ENCODE data around the gene BEX4. TPM values are rescaled to one million over a fixed set of nuclear protein-coding genes. Genes with fewer than 3 reads are reported as not detected.
"Not testable (repeated sequence)": the region's sequence is repeated elsewhere in the genome, so short reads cannot be mapped to it uniquely, and the experiment has no call there.

BEX4 gene
- total and polyA plus RNA-seq, 2 donors, result 39.0 to 105 TPM

- Histone ChIP-seq H3K36me3 (ENCODE audit: control insufficient read depth in 2 of 2, insufficient read depth in 2 of 2, low read length in 1 of 2) (no peaks in the 10 kb centered on the region), H3K9me3 (ENCODE audit: control insufficient read depth in 2 of 2, insufficient read depth in 1 of 2, low read length in 1 of 2) (no peaks in the 10 kb centered on the region), H3K27me3 (ENCODE audit: control insufficient read depth in 2 of 2, insufficient read depth in 1 of 2, low read length in 1 of 2) (no peaks in the 10 kb centered on the region), H3K4me1 (ENCODE audit: control insufficient read depth in 2 of 2, insufficient read depth in 2 of 2, low read length in 2 of 2) (no peaks in the 10 kb centered on the region), H3K4me3 (ENCODE audit: low read length in 2 of 2) (no peak overlapping the region), H3K27ac (ENCODE audit: low read depth in 1 of 2, low read length in 1 of 2) (no peak overlapping the region)
- WGBS, result 79% methylated on average over 1 of the region's 1 CpG
- DNase-seq (ENCODE audit: low read depth in 6 of 9, low spot score in 9 of 9), result no peak
These were observed 26.9 kb upstream of the BEX4 start for GRCh38 chrX:103187953-103188475.

- no peaks in the 10 kb centered on the region for H3K27me3 ChIP-seq (ENCODE audit: control insufficient read depth in 2 of 2, insufficient read depth in 1 of 2, low read length in 1 of 2)
- no peak overlapping the region for H3K27ac ChIP-seq (ENCODE audit: low read depth in 1 of 2, low read length in 1 of 2)
- no peaks in the 10 kb centered on the region for H3K4me1 ChIP-seq (ENCODE audit: control insufficient read depth in 2 of 2, insufficient read depth in 2 of 2, low read length in 2 of 2)
- H3K4me3 ChIP-seq (ENCODE audit: low read length in 2 of 2), result no peak overlapping the region
- no peaks in the 10 kb centered on the region for H3K9me3 ChIP-seq (ENCODE audit: control insufficient read depth in 2 of 2, insufficient read depth in 1 of 2, low read length in 1 of 2)
- no peak for DNase-seq (ENCODE audit: low read depth in 6 of 9, low spot score in 9 of 9)
- no peaks in the 10 kb centered on the region for H3K36me3 ChIP-seq (ENCODE audit: control insufficient read depth in 2 of 2, insufficient read depth in 2 of 2, low read length in 1 of 2)
- WGBS, result 91% methylated on average over 2 of the region's 2 CpGs
These were observed 17.1 kb upstream of the BEX4 start for GRCh38 chrX:103197721-103198306.

GRCh38 chrX:103198668-103199067 is 16.2 kb upstream of the BEX4 start:
- not testable (repeated sequence) for H3K4me1 ChIP-seq (ENCODE audit: control insufficient read depth in 2 of 2, insufficient read depth in 2 of 2, low read length in 2 of 2); DNase-seq (ENCODE audit: low read depth in 6 of 9, low spot score in 9 of 9); H3K27ac ChIP-seq (ENCODE audit: low read depth in 1 of 2, low read length in 1 of 2); H3K36me3 ChIP-seq (ENCODE audit: control insufficient read depth in 2 of 2, insufficient read depth in 2 of 2, low read length in 1 of 2); H3K27me3 ChIP-seq (ENCODE audit: control insufficient read depth in 2 of 2, insufficient read depth in 1 of 2, low read length in 1 of 2); H3K9me3 ChIP-seq (ENCODE audit: control insufficient read depth in 2 of 2, insufficient read depth in 1 of 2, low read length in 1 of 2); H3K4me3 ChIP-seq (ENCODE audit: low read length in 2 of 2)
- WGBS, result 98% methylated on average over 4 of the region's 4 CpGs

- Histone ChIP-seq H3K36me3 (ENCODE audit: control insufficient read depth in 2 of 2, insufficient read depth in 2 of 2, low read length in 1 of 2) (no peaks in the 10 kb centered on the region), H3K4me3 (ENCODE audit: low read length in 2 of 2) (no peak overlapping the region), H3K27me3 (ENCODE audit: control insufficient read depth in 2 of 2, insufficient read depth in 1 of 2, low read length in 1 of 2) (no peaks in the 10 kb centered on the region), H3K27ac (ENCODE audit: low read depth in 1 of 2, low read length in 1 of 2) (no peak overlapping the region), H3K9me3 (ENCODE audit: control insufficient read depth in 2 of 2, insufficient read depth in 1 of 2, low read length in 1 of 2) (no peaks in the 10 kb centered on the region), H3K4me1 (ENCODE audit: control insufficient read depth in 2 of 2, insufficient read depth in 2 of 2, low read length in 2 of 2) (no peaks in the 10 kb centered on the region)
- WGBS, result 89% methylated on average over 3 of the region's 3 CpGs
- DNase-seq (ENCODE audit: low read depth in 6 of 9, low spot score in 9 of 9), result no peak
These were observed 13.9 kb upstream of the BEX4 start for GRCh38 chrX:103201041-103201440.

- H3K27me3 ChIP-seq (ENCODE audit: control insufficient read depth in 2 of 2, insufficient read depth in 1 of 2, low read length in 1 of 2), result no peaks in the 10 kb centered on the region
- no peaks in the 10 kb centered on the region for H3K9me3 ChIP-seq (ENCODE audit: control insufficient read depth in 2 of 2, insufficient read depth in 1 of 2, low read length in 1 of 2)
- no peak overlapping the region for H3K27ac ChIP-seq (ENCODE audit: low read depth in 1 of 2, low read length in 1 of 2)
- no peaks in the 10 kb centered on the region for H3K36me3 ChIP-seq (ENCODE audit: control insufficient read depth in 2 of 2, insufficient read depth in 2 of 2, low read length in 1 of 2)
- 97% methylated on average over 5 of the region's 5 CpGs for WGBS
- H3K4me3 ChIP-seq (ENCODE audit: low read length in 2 of 2), result no peak overlapping the region
- H3K4me1 ChIP-seq (ENCODE audit: control insufficient read depth in 2 of 2, insufficient read depth in 2 of 2, low read length in 2 of 2), result peaks cover 0 to 3% of the 10 kb centered on the region in 2 donors
- no peak for DNase-seq (ENCODE audit: low read depth in 6 of 9, low spot score in 9 of 9)
These were observed 4.9 kb upstream of the BEX4 start for GRCh38 chrX:103210056-103210455.

- H3K4me3 ChIP-seq (ENCODE audit: low read length in 2 of 2), result no peak overlapping the region
- H3K36me3 ChIP-seq (ENCODE audit: control insufficient read depth in 2 of 2, insufficient read depth in 2 of 2, low read length in 1 of 2), result no peaks in the 10 kb centered on the region
- peaks cover 3% of the 10 kb centered on the region in 2 donors for H3K4me1 ChIP-seq (ENCODE audit: control insufficient read depth in 2 of 2, insufficient read depth in 2 of 2, low read length in 2 of 2)
- H3K27ac ChIP-seq (ENCODE audit: low read depth in 1 of 2, low read length in 1 of 2), result no peak overlapping the region
- no peaks in the 10 kb centered on the region for H3K9me3 ChIP-seq (ENCODE audit: control insufficient read depth in 2 of 2, insufficient read depth in 1 of 2, low read length in 1 of 2)
- DNase-seq (ENCODE audit: low read depth in 6 of 9, low spot score in 9 of 9), result peak; percentile 19 to 76 (median 33)
- WGBS, result 34% methylated on average over 7 of the region's 7 CpGs
- no peaks in the 10 kb centered on the region for H3K27me3 ChIP-seq (ENCODE audit: control insufficient read depth in 2 of 2, insufficient read depth in 1 of 2, low read length in 1 of 2)
These were observed 3.7 kb upstream of the BEX4 start for GRCh38 chrX:103211012-103211715.

- Histone ChIP-seq H3K4me1 (ENCODE audit: control insufficient read depth in 2 of 2, insufficient read depth in 2 of 2, low read length in 2 of 2) (peaks cover 3 to 5% of the 10 kb centered on the region in 2 donors), H3K36me3 (ENCODE audit: control insufficient read depth in 2 of 2, insufficient read depth in 2 of 2, low read length in 1 of 2) (no peaks in the 10 kb centered on the region), H3K4me3 (ENCODE audit: low read length in 2 of 2) (no peak overlapping the region), H3K27ac (ENCODE audit: low read depth in 1 of 2, low read length in 1 of 2) (no peak overlapping the region), H3K9me3 (ENCODE audit: control insufficient read depth in 2 of 2, insufficient read depth in 1 of 2, low read length in 1 of 2) (no peaks in the 10 kb centered on the region), H3K27me3 (ENCODE audit: control insufficient read depth in 2 of 2, insufficient read depth in 1 of 2, low read length in 1 of 2) (no peaks in the 10 kb centered on the region)
- no peak for DNase-seq (ENCODE audit: low read depth in 6 of 9, low spot score in 9 of 9)
- WGBS, result 95% methylated on average over 7 of the region's 8 CpGs
These were observed 2.0 kb upstream of the BEX4 start for GRCh38 chrX:103212749-103213457.

- Histone ChIP-seq H3K36me3 (ENCODE audit: control insufficient read depth in 2 of 2, insufficient read depth in 2 of 2, low read length in 1 of 2) (no peaks in the 10 kb centered on the region), H3K27ac (ENCODE audit: low read depth in 1 of 2, low read length in 1 of 2) (peak overlapping the region; percentile 76 to 81), H3K9me3 (ENCODE audit: control insufficient read depth in 2 of 2, insufficient read depth in 1 of 2, low read length in 1 of 2) (no peaks in the 10 kb centered on the region), H3K4me3 (ENCODE audit: low read length in 2 of 2) (peak overlapping the region; percentile 62 to 70), H3K4me1 (ENCODE audit: control insufficient read depth in 2 of 2, insufficient read depth in 2 of 2, low read length in 2 of 2) (peaks cover 3 to 5% of the 10 kb centered on the region in 2 donors), H3K27me3 (ENCODE audit: control insufficient read depth in 2 of 2, insufficient read depth in 1 of 2, low read length in 1 of 2) (no peaks in the 10 kb centered on the region)
- 4% methylated on average over 39 of the region's 39 CpGs for WGBS
- DNase-seq (ENCODE audit: low read depth in 6 of 9, low spot score in 9 of 9), result peak in 6 of 9 donors; percentile 24 to 62 (median 30)
These were observed 600 bp downstream of the BEX4 start for GRCh38 chrX:103215425-103215991.
